ENCODE data around the gene TBX4.

The TBX4 gene

DNA sequence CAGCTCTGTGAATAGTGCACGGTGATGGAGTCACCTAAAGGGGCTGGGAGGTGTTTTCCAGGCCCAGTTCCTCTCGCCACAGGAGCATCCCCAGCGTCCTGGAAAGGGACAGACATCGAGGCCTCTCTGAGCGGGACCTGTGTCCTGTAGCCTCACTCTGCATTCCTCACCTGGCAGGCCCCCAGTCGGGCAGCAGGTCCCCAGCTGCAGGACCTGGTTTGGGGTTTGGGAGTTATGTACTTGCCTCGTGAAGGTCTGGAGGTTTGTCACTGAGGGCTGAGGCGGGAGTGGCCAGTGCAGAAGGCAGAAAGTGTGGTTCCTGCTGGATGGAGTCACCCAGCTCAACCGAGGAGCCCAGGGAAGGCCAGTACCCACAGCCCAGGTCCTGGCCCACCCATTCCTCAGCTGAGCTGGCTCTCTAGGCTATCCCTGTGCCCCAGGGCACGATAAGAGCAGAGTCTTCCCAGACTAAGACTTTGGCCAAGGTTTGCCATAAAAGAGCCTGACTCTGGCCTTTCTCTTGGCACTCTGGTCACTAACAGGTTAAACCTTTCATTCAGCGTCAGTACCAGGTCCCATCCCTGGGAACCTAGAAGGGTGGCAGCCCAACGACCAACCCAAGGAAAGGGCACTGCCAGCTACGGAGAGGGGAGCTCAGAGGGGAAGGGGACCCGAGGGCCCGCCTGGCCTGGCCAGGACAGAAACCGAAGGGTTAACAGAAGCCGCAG lies 24.4 kb downstream of the TBX4 start:
- Histone ChIP-seq H3K27me3 (replicated peaks) (peaks cover 1% of the 10 kb centered on the region), H3K36me3 (replicated peaks) (no peaks in the 10 kb centered on the region), H3K27ac (no peak overlapping the region), H3K4me3 (ENCODE audit: low read depth, low read length) (no peak overlapping the region)
- no peak for TF ChIP-seq CTCF (IDR thresholded peaks at IDR 0.05; ENCODE audit: low read depth, low read length, missing control alignments)
- no peak for DNase-seq
- in situ Hi-C loops (cut with HindIII; ENCODE audit: low pct_ligation_motif_present, low sequenced_read_pairs): no loop called here

GRCh38 chr17:61477204-61477834 lies 25.1 kb downstream of the TBX4 start:
- peaks cover 1% of the 10 kb centered on the region for H3K27me3 ChIP-seq (replicated peaks)
- H3K27ac ChIP-seq: no peak overlapping the region
- TF ChIP-seq CTCF (IDR thresholded peaks at IDR 0.05; ENCODE audit: low read depth, low read length, missing control alignments): no peak
- in situ Hi-C loops (cut with HindIII; ENCODE audit: low pct_ligation_motif_present, low sequenced_read_pairs): no loop called here
- H3K36me3 ChIP-seq (replicated peaks): no peaks in the 10 kb centered on the region
- DNase-seq: no peak
- no peak overlapping the region for H3K4me3 ChIP-seq (ENCODE audit: low read depth, low read length)

GRCh38 chr17:61478026-61478789 lies 26.0 kb downstream of the TBX4 start:
- no peak for DNase-seq
- Histone ChIP-seq H3K27me3 (replicated peaks) (peaks cover 1% of the 10 kb centered on the region), H3K27ac (no peak overlapping the region), H3K36me3 (replicated peaks) (no peaks in the 10 kb centered on the region), H3K4me3 (ENCODE audit: low read depth, low read length) (no peak overlapping the region)
- in situ Hi-C loops (cut with HindIII; ENCODE audit: low pct_ligation_motif_present, low sequenced_read_pairs): no loop called here
- TF ChIP-seq CTCF (IDR thresholded peaks at IDR 0.05; ENCODE audit: low read depth, low read length, missing control alignments): no peak

DNA sequence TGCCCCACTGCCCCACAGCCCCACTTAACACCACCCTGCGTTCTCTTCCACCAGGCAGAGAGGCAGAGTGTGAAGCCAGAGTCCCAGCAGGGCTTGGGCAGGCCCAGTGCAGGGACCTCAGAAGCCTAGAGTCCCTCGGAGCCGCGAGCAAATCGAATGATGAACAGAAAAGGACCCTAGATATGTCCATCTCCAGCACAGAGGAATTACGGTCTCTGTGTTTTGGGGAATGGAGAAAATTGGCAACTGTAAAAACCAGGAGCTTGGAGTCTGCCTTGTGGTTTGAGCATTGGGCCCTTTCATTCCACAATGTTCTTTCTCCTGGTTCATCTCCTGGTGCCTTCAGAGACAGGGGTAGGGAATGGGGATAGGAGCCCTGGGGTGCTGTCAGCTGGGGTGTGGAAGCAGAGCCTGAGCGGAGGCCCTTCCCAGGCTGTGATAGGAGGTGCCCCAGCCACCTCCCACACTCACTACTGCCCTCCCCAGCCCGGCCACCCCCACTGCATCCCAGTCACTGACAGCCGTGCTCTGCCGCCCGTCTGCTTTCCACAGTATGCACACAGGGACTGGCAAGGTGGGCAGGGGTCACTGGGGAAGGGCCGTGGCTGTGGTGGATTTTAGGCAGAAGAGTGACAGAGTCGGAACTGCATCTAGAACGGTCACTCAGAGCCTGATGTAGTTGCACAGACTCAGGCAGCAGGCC lies 26.7 kb downstream of the TBX4 start:
- no peaks in the 10 kb centered on the region for H3K36me3 ChIP-seq (replicated peaks)
- H3K4me3 ChIP-seq (ENCODE audit: low read depth, low read length): no peak overlapping the region
- TF ChIP-seq CTCF (IDR thresholded peaks at IDR 0.05; ENCODE audit: low read depth, low read length, missing control alignments): no peak
- no peak overlapping the region for H3K27ac ChIP-seq
- no peak for DNase-seq
- in situ Hi-C loops (cut with HindIII; ENCODE audit: low pct_ligation_motif_present, low sequenced_read_pairs): no loop called here
- peaks cover 1% of the 10 kb centered on the region for H3K27me3 ChIP-seq (replicated peaks)

DNA sequence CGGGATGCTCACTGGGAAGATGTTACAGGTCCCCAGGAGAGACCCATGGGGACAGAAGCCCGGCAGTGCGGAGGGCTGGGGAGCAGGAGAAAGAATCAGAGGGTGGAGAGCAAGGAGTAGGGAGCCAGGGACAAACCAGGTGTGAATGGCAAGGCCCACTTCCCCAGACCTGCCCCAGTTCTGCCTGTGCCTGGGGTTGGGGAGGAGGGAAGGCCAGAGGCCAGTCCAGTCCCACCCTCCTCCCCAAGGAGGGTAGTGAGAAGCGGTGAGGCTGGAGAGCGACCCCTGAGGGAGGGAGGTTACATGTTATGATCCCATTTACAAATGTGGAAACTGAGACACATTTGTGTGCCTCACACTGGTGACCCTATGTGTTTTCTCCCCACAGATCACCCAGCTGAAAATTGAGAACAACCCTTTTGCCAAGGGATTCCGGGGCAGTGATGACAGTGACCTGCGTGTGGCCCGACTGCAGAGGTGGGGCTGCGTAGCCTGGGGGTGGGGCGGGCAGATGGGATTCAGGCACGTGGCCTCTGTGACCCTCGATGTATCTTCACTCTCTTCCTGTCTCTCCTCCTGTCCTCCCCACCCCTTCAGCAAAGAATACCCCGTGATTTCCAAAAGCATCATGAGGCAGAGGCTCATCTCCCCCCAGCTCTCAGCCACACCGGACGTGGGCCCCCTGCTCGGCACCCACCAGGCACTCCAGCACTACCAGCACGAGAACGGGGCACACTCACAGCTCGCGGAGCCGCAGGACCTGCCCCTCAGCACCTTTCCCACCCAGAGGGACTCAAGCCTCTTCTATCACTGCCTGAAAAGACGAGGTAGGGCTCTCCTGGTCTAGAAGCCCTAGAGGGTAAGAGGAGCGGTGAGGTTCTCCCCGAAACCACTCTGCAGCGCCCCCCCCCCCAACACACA lies 27.5 kb downstream of the TBX4 start:
- H3K36me3 ChIP-seq (replicated peaks): no peaks in the 10 kb centered on the region

More for the DNA sequence above, 27.5 kb downstream of the TBX4 start:
- no peak for TF ChIP-seq CTCF (IDR thresholded peaks at IDR 0.05; ENCODE audit: low read depth, low read length, missing control alignments)
- H3K4me3 ChIP-seq (ENCODE audit: low read depth, low read length): no peak overlapping the region
- no peak overlapping the region for H3K27ac ChIP-seq
- no peak for DNase-seq
- in situ Hi-C loops (cut with HindIII; ENCODE audit: low pct_ligation_motif_present, low sequenced_read_pairs): no loop called here
- H3K27me3 ChIP-seq (replicated peaks): peaks cover 1% of the 10 kb centered on the region

Measured in brain microvascular endothelial cell (primary cell).